HG03039 (cell line): Measurements from ENCODE around the gene CNTN4.

Experiments
- ATAC-seq: cut with Tn5 transposase; IDR thresholded peaks from one replicate; pipeline ENCODE4 v1.9.1; 2021; ENCODE audit warnings: mild to moderate bottlenecking, moderate library complexity; ENCODE audit not compliant: unreplicated experiment

Gene CNTN4

DNA sequence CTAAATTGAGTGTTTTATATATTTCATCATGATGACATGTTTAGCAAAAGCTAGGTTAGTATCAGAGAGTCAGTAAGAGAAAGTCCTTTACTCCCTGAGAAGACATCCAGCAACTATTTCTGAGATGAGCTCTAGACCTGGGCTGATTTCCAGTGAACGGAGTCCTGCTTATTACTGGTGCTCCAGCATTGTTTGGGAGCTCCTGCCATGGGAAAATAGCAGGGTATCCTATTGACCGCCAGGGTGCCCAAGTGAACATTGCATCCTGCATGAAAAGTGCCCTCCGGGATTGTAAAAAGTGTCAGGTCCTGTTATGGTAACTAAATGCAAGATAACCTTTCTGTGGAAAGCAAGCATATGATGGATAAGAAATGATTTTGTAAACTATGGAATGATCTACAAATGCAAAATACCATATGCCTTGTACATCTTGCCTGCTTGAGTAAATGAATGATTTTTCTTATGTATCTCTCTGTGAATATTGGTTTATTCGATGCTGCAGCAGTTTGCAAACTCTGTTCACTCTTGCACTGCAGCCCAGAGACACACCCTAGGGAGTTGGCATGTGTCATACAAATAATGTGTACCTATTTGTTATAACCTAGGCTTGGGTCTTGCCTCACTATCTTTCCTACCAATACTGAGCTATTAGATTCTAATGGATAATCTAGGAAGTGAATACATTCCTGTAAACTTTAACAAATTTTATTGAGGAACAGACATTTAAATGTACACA is 914.8 kb downstream of the CNTN4 start:
- ATAC-seq, result no peak

DNA sequence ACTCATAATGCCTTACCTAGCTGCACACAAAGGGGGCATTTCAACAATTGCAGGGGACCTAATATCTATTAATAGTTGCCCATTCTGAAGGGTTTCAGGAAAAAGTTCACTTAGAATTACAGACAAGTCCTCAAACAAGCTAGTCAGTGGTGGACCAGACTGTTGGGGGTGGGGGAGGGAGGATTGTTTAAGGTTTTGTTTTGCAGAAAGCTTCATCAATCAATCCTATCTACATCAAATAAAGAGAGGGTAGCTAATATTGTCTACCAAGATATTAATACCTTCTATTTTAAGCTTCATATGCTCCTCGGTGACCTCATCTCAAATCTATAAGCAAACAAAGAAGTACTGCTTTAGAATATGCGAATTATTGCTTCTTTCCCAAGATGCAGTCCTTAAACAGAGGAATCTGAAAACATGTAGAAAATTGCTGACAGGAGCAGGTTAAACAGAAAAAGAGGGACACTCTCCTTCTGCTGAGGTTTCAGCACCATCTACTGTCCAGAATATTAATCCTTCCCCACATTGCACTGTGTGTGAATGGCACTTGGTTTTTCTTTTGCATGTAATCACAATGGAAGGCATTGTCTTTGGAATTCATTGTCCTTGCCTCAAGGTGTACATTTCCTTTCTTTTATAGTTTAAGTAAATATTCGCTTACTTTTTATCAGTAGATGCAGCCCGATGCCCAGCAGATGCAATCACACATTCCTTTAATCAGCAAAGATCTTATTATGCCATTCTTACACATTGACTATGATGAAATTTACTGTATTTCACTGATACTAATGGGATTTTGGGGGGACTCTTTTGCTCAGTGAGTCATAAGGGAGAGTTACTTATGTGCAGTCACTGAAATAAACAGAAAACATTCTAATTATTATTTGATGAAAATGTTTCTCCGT is 916.8 kb downstream of the CNTN4 start:
- peak; percentile 83 for ATAC-seq

DNA sequence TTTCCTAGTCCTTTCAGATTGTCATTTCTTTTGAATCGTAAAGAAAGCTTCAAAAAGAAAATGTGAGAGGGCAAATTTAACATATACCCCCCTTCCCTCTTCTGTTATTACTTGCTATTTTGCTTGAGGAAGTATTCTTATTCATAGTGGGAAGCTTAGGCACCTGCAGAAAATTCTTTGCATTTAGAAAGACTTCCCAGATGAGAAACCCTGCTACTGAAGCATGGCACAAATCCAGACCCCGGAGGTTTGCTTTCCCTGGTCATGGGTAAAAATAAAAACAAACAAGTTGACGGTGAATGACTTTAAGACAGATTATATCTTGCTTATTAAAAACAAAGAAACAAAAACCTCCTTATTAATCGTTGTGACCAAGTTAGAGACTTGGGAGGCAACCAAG is 917.6 kb downstream of the CNTN4 start:
- no peak for ATAC-seq

DNA sequence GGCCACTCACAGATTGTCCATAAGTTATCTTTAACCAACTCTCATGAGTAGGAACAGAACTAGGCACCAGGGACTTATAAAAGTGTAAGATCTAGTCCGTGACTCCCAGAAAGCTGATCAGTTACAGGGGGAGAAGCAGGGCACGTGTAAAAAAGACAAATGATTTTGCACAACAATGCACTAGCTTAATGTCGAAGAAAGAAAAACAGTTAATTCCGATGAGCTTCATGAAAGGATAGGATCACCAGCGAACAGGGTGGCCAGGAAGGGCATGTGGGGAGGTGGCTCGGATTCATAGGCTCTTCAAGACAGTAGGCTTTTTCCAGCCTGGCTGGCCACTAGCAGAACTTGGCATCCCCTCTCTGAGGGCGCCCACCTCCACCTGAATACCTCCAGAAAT is 921.5 kb downstream of the CNTN4 start:
- no peak for ATAC-seq

DNA sequence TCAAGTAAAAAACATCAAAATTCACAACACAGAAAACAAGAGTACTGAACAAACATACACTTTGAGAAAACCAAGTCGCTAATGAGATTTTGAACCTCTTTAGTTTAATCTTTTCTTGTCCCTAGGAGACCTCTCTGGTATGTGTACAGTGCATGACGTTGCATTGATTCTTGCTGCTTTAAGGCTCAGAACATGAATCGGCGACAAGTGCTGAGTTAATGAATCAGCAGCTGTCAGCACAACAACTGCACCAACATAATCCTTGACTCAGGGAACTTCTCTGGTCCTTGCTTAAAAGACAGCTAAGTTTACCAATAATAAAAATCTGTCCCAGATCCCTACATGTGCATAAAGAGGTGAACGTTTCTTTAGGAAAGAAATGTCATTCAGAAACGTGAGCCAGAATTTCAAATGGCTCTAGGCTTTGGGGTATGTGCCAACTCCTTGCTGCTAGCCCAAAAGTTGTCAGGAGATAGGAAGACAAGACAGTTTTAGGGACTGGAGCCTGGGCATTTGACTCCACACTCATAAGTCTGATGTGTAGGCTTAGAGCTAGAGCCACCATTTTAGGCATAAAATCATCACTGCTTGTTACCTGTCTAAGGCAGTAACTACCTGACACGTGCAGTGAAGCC is 924.6 kb downstream of the CNTN4 start:
- no peak for ATAC-seq

DNA sequence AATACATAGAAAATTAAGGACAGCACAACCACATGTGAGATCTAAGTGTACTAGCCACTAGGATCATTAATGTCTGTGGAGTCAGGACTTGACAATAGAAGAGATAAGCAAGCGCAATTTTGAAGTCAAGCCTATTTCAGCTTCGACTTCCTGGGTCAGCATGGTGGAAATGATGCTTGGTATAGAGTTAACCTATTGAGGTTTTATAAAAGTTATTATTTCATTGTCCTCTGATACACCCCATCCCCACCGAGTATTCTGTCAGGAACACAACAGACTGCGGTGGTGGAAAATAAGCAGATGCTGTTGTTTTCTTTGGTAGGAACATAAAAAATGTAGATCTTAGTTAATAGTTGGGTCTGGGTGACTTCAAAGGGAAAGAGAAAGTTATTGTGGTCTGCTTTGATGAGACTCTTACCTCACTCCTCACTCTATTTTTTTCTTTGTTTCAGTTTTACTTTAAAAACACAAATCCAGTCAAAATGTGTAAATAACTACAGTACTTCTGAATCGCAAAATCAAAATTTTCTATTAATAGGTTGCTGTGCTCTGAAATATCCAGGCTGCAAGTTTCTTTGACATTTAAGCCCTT is 929.4 kb downstream of the CNTN4 start:
- peak; percentile 94 for ATAC-seq

DNA sequence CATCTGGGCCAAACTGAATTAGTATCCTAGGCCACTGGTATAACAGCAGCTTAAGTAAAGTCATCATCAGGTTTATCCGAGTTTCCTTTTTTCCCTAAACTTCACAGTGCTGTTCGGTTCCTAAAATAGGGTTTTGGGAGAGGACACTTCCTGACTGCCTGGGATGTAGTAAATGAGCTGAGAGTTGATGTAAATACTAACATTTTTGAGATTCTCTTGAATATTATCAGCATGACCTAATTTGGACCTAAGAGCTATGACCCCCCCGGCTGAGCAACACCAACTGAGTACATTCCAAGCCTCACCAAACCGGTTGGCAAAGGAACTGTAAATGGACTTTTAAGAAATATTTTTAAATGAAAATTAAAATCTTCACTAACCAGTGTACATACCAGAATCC is 932.7 kb downstream of the CNTN4 start:
- no peak for ATAC-seq

DNA sequence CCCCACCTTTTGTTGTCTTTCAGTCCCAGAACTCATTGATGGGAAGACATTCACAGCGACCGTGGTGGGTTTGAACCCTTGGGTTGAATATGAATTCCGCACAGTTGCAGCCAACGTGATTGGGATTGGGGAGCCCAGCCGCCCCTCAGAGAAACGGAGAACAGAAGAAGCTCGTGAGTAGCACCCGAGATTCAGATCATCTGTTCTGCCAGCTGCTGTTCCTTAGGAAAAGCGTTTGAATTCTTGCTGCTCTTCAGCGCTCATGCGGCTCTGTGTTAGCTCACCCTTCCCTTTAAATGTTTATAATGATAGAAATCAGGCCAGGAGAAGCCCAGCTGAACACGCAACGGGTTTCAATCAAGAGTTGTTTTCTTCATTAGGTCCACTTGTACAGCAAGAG is 938.5 kb downstream of the CNTN4 start:
- ATAC-seq, result no peak

DNA sequence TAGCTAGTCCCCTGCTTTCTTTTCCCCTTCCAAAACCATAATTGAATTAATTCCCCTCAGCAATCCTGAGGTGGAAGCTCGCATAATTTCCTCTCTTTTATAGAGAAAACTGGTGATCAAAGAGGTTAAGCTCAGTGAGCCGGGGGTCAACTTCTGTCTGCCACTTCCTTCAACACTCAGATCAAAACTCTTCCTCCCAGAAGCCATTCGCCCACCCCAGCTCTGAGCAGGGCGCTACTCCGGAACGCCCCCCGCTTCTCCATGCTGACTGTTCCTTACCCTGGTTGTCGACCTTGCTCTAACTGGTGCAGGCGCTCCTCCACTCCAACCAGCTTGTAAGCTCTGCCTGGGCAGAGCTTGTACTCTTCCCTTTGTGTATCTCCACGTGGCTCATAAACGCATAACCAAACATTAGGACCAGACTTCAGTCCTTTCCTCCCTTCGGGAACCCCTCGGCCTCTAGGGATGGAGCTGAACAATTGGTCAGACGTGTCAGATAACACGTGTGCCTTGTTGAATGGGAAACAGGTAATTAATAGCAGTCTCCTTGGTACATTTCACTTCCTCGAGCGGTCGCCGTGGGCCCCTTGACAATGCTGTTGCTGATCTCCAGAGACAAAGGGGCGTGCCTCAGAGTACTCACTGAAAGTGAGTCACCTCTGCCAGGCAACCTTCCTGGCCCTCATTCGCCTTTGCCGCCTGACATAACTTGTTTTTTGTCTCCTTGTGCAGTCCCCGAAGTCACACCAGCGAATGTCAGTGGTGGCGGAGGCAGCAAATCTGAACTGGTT is 939.7 kb downstream of the CNTN4 start:
- no peak for ATAC-seq

DNA sequence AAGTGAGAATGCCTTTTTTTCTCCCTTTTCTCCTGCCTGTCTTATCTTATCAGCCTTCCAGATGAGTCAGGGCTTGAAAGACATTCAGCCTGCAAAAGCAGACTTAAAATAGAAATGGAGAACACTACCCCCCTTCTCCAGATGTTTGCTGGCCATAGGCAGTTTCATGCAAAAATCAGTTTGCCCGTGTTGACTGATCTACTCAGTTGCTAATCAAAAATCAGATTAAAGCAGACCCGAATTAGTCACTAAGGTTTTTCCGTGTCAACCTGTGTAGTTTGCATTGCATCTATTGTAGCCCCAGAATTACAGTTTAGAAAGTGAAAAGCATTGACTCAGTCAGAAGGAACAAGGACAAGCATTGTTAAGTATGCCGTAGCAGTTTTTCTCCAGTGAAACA is 955.3 kb downstream of the CNTN4 start:
- no peak for ATAC-seq

DNA sequence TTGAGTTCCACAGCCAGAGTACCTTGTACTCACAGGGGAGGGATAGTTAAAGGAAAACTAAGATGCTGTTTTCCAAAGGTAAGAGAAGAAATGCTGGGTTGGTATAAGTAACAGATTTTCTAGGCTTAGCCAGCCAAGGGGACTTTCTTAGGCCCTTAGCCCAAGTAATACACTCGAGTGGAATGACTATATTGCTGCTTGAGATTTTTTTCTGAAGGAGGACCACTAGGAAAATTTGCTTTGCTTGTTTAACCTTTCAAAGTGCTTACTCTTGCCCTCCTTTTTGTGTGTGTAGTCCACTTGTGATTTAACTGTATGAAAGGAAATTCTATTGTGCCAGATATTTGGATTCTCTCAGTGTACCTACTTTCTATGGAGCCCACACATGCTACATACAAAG is 961.0 kb downstream of the CNTN4 start:
- no peak for ATAC-seq

DNA sequence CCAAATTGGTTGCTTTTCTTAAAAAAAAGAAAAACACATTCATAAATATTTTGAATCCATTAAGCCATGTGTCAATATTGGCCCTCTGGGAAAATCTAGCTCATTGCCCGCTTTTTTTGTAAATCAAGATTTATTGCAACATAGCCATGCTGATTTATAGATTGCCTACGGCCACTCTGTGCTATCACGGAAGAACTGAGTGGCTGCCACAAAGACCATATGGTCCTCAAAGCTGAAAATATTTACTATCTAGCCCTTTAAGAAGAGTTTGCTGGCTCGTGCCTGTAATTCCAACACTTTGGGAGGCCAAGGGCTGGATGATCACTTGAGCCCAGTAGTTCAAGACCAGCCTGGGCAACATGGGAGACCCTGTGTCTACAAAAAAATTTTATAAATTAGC is 965.6 kb downstream of the CNTN4 start:
- no peak for ATAC-seq

DNA sequence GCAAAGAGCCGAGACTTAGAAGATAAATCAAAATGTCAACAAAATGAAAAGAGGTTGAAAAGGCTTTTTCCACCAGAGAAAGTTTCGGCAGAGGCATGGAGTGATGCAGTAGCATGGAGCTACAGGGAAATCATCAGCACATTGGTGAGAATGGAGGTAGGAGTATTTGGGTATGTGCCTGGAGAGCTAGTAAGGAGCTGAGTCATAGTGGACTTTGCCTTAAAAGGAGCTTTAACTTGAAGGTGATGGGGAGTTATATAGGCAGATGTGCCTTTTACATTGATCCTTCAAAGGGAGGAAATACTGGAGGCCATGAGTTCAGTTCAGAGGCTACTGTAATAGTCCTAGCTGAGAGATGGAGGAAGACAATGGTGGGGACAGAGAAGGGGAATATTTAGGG is 967.2 kb downstream of the CNTN4 start:
- ATAC-seq, result no peak

DNA sequence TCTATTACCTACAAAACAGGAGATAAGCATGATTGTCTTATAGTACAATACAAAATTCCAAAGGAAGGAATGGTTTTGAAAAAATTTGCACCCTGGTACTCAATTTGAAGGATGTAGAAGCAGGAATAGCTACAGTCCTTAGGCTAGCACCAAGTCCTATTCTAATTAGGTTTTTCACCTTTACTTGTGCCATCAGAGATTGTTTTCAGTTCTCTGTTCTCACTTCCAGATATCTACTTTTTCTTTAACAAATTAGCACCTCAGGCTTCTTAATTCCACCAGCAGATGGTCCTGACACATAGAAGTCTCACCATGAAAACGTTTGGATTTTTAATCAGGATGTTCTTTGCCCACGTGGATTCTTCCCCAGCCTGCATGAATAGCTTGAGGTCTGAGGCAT is 967.7 kb downstream of the CNTN4 start:
- ATAC-seq, result peak; percentile 63

DNA sequence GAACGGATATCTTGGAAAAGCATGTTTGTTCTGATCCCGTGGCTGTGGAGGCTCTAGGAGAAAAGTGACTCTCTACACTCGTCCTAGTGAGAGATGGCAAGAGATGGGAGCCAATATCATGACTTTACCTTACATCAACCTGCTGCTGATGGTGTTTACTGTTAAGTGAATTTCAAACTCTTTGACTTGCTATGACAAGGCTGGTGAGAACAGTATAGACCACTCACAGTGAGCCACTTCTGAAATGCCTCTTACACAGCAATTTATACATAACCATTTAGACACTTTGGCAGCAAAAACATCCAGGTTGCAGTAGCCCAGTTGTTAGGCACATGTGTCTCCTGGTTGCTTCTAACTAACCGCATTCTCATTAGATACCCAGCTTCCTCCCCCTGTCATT is 968.2 kb downstream of the CNTN4 start:
- ATAC-seq, result no peak

DNA sequence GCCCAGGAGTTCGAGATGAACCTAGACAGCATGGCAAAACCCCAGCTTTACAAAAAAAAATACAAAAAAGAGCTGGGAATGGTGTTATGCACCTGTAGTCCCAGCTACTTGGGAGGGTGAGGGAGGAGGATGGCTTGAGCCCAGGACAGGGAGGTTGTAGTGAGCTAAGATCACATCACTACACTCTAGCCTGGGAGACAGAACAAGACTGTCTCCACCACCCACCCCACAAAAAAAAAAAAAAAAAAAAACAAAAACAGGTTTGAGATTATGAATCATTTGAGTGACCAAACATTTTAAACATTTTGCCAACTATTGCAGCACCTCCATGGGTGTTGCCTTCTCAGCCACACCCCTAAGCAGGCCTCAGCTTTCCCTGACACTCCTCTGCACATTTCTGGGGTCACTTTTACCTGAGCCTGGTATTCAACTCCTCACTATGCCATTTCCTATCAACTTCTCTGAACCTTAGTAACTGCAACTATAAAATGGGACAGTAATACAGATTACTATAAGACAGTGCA is 969.8 kb downstream of the CNTN4 start:
- ATAC-seq, result no peak

DNA sequence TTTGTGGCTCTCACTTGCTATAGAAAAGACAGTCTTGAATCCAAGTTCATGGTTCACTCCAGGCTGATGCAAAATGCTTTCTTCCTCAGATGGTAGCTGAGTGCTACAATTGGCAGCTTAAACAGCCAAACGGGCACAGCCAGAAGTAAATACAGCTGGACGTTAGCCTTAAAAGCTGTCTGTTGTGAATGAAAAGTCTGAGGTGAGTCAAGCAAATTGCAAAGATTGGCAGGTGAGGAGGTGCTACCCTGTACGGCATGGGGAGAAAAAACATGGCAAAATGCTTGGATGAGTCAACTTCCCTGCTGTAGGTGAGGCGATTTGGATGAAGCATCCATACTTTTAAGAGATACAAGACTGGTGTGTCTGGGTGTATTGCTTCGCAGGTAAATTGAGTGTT is 971.1 kb downstream of the CNTN4 start:
- ATAC-seq, result no peak

DNA sequence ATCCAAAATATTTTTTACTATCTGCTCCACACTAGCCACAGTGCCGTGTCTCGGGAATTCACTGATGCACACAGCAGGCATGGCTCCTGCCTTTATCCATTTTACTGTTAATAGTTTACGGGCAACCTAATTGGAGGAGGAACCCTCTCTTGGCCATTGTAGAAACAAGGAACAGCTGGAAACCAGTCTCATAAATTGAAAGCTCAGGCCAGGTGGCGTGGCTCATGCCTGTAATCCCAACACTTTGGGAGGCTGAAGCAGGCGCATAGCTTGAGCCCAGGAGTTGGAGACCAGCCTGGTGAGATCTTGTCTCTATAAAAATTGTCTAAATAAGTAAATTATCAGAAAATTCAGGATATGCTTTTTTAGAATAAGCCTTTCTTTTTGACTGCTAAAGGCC is 972.5 kb downstream of the CNTN4 start:
- no peak for ATAC-seq

DNA sequence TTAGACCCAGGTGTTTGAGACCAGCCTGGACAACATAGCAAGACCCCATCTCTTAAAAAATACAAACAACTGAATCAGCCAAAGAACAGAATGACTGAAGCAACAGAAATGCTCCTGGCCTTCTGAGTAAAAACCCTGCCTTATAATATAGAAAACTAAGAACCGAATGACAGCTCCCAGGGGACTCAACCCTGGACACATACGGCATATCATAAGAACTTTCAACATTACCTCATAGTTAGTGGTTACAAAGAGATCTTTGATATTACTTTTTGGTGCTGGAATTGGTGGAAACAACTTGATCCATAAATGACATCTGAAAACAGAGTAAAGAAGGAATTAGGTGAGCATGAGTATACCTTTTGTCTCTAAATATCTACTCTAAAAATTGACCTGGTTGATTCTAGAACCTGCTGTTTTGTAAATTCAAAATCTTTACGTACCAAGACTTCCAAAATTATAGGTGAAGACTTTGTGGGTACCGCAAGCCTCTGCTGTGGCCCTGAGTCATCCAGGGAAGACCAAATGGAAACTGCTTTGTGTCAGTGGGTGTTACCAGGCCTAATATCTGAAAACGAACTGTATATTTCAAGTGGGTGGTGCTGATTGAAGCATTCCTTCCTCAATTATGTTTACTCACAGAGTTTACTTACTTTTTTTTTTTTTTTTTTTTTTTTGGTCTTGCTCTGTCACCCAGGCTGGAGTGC is 976.0 kb downstream of the CNTN4 start:
- ATAC-seq, result no peak

DNA sequence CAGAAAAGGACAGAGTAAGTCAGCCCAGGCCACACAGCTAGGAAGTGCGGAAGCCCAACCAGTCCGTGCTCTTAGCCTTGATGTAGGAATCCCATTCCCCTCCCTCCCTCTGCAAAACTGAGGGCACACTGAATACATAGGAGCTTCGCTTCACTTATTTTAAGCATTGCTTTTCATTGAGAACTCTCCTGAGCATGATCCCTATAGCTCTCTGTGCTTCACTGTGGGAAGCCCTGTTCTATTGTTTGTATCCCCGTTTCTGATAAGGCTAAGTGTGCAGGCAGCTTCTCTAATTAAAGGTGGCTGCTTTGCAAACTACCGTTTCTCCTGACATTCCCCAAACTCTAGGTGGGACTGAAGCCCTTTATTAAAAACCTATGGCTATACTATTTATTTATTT is 981.6 kb downstream of the CNTN4 start:
- ATAC-seq, result no peak
